HK-2 (cell line): Measurements from ENCODE around the gene ELMO1.

ENCODE experiments used
- DNase-seq: peaks from one replicate; pipeline ENCODE4 v3.0.0-alpha.2; 2018; ENCODE audit not compliant: unreplicated experiment

The ELMO1 gene

GRCh38 chr7:37054624-37055241 is 393.9 kb downstream of the ELMO1 start:
- no peak for DNase-seq

GRCh38 chr7:37052705-37053104 is 396.0 kb downstream of the ELMO1 start:
- DNase-seq: peak; percentile 20

DNA sequence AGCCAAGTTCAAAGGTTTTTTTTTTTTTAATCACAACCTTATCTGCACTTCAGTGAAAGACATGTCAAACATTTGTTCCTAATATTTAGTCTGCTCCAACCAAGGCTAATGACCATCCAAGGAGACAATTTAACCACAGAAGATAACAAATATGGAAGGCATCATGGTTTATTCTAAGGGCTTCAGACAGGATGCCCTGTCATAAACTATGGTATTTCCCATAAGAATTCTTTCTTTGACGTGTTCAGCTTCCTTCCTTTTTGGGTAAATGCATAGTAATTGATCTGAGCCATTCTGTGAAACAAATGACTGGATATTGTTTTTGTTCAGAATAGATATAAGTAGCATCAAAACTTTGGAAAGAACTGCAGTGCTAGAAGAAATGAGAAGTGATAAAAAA is 397.9 kb downstream of the ELMO1 start:
- DNase-seq: no peak

DNA sequence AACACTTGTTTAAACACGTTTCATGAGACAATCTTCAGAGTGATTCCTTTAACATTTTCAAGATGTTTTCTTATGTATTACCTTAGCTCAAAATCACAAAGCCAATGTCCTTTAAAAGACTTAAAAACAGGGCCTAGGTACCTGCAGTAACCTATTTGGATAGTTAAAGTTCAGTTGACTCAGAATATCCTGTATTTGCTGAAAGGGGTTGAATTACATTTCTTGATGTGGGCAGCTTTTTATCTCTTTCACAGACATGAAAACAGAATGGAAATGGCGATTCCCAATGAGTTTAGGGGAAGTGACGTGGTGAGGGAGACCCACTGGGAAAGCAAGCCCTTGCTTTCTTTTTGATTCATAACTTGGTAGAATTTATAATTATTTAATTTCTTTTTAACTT is 400.0 kb downstream of the ELMO1 start:
- DNase-seq: no peak

DNA sequence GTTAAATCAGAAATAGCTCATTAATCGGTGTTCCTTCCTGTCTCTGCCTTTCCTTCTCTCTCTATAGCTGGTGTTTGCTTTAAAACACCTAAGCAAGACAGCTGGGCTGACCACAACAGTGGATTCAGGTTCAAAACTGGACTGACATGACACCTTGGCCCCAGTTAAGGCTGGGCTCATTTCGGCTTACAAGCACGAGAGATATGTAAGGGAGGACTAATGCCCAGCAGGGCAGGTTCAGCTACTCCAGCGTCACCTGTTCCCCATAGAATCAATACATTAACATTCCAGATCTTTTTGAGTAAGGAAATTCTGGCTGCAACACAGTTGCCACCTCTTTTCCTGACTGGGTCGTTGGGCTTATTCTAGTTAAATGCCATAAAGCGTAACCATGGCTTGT is 401.4 kb downstream of the ELMO1 start:
- no peak for DNase-seq

DNA sequence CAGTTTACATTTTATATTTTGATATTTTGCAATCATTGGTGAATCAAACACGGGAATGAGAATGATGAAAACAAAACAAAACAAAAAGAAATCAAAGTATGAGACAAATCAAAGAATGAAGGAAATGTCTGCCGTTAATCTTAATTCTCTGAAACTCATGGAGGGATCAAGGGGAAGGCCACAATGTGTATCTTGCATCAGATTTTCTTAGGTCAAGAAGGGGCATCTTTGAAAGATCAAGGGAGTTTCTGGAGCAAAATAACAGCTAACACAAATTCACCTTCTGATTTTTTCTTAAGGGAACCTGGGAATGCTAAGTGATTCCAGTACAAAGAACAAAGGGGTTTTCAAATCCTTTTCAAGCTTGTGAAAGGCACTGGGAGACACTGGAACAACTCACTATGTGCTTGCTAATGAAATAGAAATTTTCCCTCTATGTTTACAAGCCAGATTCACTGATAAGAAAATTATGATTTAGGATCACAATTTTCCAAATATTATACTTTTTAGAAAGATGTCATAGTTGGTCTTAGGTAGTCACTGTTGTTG is 402.1 kb downstream of the ELMO1 start:
- no peak for DNase-seq

DNA sequence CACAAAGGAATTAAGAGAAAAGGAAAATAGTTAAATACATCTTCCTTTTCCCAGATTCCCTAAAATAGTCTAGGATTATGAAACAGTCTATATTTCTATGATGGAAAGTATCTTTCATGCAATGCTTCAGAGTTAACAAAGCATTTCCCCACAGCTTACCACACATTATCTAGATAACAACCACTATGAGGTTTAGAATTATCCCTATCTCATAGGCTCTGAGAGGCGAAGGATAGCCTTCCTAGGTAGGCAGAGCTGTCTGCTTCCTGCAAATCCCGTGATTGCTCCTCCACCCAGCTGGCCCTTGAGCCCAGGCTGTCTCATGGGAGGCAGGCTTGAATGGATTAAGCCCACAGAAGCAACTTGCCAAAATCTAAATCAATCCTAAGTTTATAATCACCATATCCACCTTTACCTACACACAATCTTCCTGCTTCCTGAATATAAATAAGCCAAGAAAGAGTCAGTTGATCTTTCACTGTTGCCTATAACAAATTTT is 402.9 kb downstream of the ELMO1 start:
- no peak for DNase-seq

DNA sequence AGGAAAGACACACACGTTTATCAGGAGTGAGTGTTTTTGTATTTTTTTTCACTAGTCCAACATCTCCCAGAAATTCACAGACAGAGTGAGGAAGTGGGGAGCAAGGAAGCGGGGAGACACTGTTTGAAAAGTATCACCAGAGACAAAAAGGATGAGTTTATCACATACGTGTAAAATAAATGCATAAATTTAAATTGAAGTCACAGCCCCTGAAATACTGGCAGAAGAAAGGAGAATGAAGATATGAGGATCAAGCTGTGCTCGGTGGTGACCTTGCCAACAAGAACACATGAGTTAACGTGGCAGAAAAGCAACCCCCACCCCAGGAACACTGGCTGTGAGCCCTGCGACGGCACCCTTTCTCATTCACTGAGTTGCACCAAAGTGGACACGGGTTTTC is 407.2 kb downstream of the ELMO1 start:
- DNase-seq: no peak

GRCh38 chr7:37040330-37040729 is 408.3 kb downstream of the ELMO1 start:
- DNase-seq: no peak

- no peak for DNase-seq
Observed at GRCh38 chr7:37039131-37039749, 409.4 kb downstream of the ELMO1 start.

GRCh38 chr7:37038706-37039105 is 410.0 kb downstream of the ELMO1 start:
- DNase-seq: no peak

GRCh38 chr7:37037286-37037685 is 411.4 kb downstream of the ELMO1 start:
- DNase-seq: no peak

DNA sequence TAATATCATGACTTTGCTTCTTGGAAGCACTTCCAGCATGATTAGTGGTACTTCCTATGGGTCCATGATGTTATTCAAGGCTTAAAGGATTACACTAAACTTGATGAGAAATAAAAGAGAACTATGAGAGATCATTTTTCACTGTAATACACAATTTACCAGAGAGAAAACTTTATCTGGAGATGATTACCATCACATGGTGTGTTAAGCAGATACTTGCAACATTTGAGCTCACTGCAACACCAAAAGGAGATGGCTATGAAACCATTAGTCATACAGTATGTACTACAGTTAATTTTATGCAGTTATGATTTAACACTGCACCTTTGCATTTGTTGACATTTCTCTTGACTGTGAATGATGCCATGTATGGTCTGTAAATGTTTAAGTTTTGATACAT is 413.0 kb downstream of the ELMO1 start:
- no peak for DNase-seq

- DNase-seq: no peak
Observed at GRCh38 chr7:37033141-37033540, 415.5 kb downstream of the ELMO1 start.

DNA sequence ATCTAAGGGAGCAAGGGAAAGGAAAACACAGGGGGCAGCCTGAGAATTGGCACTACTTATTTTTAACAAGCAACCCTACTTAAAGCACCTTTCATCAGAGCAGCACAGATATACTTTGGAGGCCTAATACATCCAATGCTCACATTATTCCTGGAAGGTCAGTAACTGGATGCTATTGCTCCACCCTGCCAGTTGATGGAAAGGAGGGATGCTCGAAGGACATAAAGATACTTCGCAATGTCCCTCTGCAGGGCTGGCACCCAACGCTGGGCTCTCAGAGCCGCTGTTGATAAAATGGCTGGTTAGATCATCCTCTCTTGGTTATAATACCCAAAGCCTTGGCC is 416.4 kb downstream of the ELMO1 start:
- no peak for DNase-seq

DNA sequence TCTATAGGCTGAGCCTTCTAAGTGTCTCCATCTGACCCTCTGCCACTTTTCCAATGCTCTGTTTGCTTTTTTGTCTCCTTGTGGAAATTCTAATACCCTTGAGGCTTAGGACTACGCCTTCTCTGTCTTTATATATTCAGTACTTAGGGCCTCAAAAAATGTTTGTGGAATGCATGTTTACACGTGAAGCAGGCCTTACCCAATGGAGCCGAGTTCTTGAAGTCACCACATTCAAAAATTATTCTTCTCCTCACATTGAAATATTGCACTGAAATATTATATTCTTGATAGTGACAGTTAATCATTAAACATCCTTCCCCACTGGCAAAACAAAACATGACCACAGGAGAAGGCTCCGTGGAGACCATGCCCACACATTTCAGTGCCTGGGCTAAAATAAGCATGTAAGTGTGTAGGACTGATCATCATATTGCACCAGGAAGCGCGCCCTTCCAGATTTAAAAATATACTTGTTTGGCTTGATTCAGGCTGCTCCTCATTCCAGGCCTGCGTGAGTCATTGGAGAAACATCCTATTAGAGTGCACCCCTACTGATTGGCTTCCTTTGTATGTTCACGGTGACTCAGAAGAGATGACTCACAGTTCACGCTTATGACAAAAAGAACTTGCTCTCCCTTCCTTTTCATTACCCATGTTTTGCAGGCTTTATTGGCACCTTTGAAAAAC is 416.9 kb downstream of the ELMO1 start:
- peak; percentile 73 for DNase-seq

- DNase-seq: no peak
Observed at GRCh38 chr7:37028909-37029440, 419.7 kb downstream of the ELMO1 start.

- no peak for DNase-seq
Observed at GRCh38 chr7:37027557-37028341, 420.9 kb downstream of the ELMO1 start.

DNA sequence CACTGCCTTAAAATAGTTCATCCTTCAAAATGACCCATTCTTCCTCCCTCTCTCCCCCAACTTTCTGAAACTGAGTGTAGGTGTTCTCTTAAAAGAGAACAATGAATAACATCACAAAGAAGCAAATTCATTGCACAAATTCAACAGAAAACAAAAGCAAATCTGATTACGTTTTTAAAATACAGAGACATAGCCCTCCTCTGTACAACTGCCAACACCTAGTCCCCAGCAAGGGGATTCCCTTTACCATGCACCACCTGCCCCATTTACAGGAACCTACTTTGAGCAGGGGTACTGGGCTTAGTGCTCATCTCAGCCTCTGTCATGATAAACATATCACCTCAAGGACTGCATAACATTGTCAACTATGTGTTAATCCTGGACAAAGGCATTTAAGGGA is 421.6 kb downstream of the ELMO1 start:
- DNase-seq: no peak

- DNase-seq: no peak
Observed at GRCh38 chr7:37018954-37019353, 429.7 kb downstream of the ELMO1 start.

DNA sequence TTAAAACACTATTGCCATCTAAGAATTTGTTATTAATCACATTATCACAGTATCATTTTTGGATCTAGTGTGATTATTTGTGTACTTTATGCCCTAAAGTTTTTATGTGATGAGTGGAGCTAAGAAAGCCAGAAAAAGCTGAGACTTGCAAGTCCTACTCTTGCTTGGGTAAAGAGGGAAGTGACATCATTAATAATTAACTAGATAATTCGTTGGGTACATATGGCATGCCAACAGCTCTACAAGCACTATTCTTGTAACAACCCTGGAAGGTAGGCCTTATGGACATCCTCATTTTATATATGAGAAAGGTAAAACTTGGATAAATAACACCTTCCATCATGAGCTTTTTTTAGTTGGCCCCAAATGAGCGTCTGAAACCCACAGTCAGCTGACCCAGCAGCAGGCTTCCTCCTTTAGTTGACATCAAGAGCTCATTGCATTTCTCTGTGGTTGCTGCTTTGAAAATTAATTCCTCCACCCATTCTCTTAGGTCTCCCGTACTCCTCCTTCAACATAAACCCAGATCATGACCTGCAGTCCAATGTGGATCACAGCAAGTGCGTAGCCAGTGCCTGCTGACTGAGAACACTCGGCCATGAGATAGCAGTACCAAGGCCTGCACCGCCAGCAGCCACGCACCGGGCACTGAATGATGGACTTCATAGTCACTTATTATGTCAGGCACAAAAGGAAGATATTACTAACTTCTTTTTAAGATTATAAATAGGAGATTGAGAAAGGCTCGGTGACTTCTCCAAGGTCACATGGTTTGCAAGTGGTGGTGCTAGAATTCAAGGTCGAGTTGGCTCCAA is 432.4 kb downstream of the ELMO1 start:
- DNase-seq: no peak
